ENCODE data around the gene PLPP3. TPM values are rescaled to one million over a fixed set of nuclear protein-coding genes. Genes with fewer than 3 reads are reported as not detected.

Gene PLPP3
- polyA plus RNA-seq, 3 donors: 113 to 123 (median 118) TPM

DNA sequence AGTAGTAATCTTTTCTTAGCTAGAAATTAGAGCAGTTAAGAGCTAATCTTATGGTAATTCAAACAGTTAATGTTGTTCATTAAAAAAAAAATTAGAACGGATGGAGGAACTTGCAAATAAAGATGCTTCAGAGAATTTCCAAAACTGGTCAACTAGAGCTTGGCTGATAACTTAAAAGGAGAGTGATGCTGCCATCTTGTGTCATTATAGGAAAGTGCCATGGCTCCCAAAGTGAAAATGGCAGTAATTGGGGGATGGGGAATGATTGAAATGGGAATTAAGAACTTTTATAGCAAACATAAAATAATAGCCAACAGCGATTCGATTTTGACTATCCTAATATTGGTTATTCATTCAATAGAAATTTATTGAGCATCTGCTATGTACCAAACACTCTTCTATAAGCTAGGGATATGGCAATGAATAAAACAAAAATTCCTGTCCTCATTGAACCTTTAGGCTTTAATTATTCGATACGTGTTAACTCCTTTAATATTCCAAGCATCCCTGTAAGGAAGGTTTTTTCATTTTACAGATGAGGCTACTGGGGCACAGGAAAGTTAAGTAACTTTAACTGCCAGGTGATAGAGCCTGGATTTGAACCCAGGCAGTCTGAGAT is 5.7 kb upstream of the PLPP3 start:
- peak in 6 of 11 donors; percentile 46 to 63 (median 57) for DNase-seq (ENCODE audit: extremely low read depth in 1 of 11, low read depth in 9 of 11, low spot score in 4 of 11)

DNA sequence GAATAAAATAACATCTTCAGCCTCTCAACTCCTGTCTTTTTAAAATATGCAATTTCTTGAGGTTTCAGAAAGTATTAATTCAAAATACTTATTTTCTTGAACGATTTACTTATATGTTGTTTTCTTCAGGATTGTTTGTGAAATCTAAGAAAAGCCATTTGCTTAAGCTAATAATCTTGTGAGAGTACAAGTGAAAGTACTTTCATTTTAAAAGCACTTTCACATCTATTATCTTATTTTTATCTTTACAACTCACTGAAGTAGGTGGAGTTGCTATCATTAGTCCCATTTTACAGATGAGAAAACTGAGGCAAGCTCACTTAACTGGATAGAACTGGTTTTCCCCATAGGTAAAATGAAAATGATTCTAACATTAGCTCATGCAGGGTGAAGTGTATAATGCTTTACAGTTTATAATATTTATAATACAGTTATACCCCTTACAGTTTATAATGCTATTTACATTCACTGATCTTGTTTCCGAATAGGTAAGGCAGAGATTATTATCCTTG is 4.7 kb upstream of the PLPP3 start:
- no peak for DNase-seq (ENCODE audit: extremely low read depth in 1 of 11, low read depth in 9 of 11, low spot score in 4 of 11)

DNA sequence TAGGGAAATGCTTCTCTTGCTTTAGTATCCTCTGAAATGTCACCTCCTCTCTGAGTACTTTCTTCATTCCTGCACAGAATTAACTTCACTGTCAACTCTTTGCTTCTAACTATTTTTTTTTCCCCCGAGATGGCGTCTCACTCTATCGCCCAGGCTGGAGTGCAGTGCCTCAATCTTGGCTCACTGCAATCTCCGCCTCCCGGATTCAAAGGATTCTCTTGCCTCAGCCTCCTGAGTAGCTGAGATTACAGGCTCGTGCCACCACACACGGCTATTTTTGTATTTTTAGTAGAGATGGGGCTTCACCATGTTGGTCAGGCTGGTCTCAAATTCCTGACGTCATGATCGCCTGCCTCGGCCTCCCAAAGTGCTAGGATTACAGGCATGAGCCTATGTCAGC is 1.4 kb upstream of the PLPP3 start:
- no peak for DNase-seq (ENCODE audit: extremely low read depth in 1 of 11, low read depth in 9 of 11, low spot score in 4 of 11)

DNA sequence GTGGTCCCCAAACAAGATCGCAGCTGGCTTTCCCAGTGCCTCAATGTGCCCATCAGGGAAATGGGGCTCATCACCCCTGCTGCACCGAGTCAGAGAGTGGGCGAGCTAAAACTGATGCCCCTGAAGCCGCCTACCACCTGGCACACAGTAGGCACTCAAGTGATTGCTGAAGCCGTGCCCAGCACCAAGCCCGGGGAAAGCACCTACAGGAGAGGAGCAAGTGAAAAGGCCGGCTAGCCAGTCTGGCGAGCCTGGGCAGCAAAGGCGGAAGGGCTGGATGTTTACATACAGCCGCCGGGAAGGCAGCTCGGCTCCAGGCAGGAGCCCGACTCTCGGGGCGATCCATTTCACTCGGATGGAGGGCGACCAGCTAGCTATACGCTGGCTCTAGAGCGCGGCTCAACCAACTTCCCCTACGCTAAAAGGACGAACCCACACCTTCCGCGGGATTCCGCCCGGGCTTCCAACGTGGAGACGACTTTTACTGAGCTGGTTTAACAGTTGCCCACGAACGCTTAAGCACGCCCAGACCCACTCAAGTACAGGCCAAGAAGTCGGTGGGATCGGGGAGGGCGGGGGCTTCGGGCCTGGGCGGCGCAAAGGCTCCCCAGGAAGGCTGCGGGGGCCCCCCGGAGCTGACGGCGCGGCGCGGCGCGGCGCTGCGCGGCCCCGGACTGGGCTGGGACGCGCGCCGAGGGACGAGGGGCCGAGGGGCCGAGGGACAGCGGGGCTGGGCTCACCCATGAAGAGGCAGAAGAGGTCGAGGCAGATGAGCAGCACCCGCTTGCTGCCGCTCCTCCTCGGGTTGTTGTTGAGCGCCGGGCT is 1.0 kb downstream of the PLPP3 start:
- DNase-seq (ENCODE audit: extremely low read depth in 1 of 11, low read depth in 9 of 11, low spot score in 4 of 11): peak in 9 of 11 donors; percentile 42 to 67 (median 51)

DNA sequence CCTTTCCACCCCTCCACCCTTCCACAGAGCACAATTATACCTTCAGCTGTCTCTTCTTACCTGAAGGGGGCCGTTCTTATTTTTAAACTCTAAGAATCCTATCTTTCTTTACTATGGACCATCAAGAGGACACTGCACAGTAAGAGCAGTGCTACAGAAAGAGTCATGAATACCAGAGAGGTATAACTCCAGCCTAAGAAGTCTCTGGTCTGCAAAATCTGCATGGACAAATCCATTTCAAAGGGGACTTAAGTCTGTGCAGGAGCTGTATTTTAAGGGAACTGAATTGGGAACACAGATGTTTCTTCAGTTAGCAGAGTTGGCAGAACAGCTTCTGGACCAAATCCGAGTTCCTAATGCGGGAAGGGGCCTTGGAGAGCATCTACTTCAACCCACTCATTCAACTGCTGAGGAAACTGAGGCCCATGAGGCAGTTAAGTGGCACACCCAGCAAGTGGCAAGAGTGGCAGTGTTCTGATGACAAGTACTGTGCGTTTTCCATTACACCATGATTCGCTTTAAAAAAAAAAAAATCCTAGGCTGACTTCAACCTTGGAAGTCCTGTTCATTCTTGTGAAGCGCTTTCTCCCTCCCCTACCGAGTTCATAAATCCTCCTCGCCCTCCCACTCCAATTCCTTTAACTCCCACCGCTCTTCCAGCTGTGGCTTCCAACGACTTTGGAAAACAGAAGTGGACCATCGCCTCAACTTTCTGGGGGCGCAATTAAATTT is 1.8 kb downstream of the PLPP3 start:
- peak in 7 of 11 donors; percentile 38 to 60 (median 50) for DNase-seq (ENCODE audit: extremely low read depth in 1 of 11, low read depth in 9 of 11, low spot score in 4 of 11)

DNA sequence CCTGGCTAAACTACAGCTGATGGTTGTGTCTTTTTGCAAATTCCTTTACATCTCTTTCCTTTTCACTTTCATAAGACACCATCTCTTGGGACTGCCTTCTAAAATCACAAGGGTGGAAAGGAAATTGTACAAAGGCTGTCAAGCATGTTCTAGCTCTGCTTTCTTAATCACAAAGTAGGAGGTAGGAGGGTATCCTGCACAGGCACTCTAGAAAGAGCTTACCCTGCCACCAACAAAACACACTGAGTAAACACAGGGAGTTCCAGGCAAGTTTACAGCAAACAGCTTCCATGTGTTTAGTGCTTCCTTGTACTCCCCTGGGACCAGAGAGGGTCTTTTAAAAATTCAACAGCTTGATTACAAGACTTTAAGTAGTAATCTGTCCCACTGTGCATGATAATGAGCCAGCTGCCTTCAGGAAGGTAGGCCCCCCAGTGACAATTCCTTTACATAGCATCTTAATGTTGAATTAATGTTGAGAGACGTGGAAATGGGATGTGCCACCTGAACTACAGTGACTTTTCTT is 2.4 kb downstream of the PLPP3 start:
- DNase-seq (ENCODE audit: extremely low read depth in 1 of 11, low read depth in 9 of 11, low spot score in 4 of 11): peak in 2 of 11 donors; percentile 42 to 43

DNA sequence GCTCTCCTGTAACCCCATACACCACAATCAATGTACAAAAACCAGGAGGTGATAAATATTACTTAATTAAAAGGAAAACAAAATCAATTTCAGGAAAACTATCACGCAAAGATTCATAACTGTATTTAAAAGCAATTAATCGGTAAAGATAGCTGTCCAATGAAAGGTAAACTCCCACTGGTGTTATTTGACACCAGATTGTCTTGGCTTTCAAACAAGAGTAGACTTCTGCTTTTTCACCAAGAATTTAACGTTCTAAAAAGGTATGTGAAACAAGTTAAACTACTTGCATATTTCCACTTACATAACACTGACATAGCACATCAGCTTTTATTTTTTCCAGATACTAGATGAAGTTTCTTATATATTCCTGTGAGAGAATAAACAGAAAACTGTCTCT is 3.5 kb downstream of the PLPP3 start:
- no peak for DNase-seq (ENCODE audit: extremely low read depth in 1 of 11, low read depth in 9 of 11, low spot score in 4 of 11)

DNA sequence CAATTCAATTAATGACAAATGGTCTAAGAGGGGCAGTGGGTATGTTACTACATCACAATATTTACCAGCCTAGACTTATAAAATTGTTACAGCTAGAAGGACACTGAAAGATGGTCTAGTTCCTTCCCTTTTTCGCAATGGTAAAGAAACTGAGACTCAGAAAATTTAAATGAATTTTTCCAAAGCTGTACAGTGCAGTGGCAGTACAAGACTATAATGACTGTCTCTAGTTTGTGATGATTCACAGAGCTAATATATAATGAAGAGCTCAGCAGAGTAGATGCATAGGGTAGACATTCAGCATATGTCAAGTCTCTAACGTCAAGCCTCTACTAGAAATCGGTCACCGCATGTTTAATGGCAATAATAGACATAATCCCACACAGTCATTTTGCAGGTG is 4.6 kb downstream of the PLPP3 start:
- DNase-seq (ENCODE audit: extremely low read depth in 1 of 11, low read depth in 9 of 11, low spot score in 4 of 11): no peak

DNA sequence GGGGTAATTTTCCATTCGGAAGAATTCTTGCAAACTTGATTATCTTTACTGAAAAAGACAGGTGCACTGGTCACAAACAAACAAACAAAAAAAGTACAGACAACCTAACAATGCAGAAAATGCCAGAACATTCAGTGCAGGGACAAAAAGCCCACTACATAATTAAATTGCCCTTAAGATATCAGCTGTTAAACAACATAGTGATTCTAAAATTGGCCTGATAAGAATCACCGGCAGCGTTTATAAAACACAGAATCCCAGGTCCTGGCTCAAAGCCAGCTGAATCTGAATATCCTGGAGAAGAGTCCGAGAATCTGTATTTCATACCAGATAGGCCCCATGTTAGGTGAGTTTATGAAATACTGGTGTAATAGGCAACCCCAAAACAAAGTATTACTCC is 6.1 kb downstream of the PLPP3 start:
- no peak for DNase-seq (ENCODE audit: extremely low read depth in 1 of 11, low read depth in 9 of 11, low spot score in 4 of 11)

DNA sequence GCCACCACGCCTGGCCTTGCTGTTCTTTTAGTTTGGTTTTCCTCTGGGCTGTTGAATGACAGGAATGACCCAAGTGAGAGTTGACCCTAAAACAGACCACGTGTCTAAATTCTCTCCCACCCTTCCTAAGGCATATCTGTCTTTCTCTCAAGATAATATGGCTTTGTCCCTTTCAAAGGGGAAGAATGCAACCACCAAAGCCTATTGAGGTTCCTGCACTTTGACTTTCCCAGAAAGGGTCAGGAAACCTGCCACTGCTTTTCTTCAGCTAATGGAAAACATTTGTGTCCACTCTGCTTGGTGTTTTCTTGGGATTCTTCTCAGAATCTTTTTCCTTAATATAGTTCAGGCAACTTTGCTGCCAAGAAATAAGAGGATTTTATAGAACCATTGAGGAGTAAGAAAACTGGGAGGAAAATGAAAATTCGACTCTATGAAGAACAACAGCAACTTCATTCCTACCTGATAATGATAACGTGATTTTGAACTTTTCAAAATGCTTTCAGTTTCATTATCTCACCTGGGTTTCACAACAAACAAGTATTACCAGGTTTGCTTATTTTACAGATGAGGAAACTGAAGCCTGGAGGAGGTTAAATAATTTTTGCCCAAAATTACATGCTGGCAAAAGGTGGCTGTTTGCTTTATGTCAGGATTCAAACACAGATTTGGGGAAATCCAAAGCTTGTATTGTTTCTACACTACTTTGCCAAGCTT is 6.9 kb downstream of the PLPP3 start:
- no peak for DNase-seq (ENCODE audit: extremely low read depth in 1 of 11, low read depth in 9 of 11, low spot score in 4 of 11)

DNA sequence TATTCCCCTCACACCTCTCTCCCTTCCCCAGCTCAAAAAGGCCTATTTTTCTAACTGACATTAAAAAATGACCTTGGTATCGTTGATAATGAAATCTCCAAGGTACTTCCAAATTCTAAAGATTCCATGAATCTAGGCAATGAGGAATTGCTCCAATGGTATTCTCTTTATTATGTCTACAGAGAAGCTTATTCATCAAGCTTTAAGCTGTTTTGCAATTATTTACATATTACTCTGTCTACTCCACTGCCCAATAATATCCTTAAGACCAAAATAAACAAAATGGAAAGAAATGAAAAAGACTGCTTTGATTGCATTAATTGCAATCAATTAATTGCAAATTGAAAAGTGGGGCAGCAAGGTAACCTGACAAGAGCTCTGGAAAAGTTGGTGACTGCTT is 7.9 kb downstream of the PLPP3 start:
- DNase-seq (ENCODE audit: extremely low read depth in 1 of 11, low read depth in 9 of 11, low spot score in 4 of 11): no peak

DNA sequence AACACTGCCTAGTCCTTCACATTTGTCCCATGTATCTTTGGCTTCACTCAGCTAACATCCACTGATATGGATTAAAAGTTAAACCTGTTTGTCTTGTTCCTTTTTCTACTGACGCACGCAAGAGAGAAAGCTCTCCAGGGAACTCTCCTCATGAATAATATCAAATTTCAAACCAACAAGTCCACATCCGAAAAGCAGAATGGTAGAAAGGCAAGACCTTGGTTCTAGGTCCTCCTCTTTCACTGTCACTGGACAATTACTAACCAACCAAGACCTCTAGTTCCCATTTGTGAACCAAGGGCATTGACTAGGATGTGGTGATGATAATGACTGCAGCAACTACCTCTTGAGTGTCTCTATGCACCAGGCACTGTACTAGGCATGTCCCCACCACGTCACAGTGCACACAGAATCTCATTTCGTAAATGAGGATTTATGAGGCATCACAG is 8.4 kb downstream of the PLPP3 start:
- no peak for DNase-seq (ENCODE audit: extremely low read depth in 1 of 11, low read depth in 9 of 11, low spot score in 4 of 11)

DNA sequence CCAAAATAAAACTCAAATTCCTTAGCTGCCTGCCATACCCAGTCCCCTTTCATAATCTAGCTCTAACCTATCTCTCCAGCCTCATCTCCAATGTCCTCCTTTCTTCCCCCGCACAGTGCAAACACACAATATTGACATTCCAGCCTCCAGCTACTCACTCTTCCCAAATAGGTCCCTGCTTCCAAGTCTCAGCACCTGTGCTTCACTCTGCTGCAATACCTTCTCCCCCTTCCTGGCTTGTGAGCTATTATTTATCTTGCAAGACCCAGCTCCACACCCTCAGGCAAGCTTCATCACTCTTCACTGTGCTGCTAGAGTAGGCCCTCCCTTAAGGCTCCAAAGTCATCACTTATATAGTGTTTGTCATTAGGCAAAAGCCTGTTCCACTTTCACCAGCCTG is 9.7 kb downstream of the PLPP3 start:
- DNase-seq (ENCODE audit: extremely low read depth in 1 of 11, low read depth in 9 of 11, low spot score in 4 of 11): no peak

DNA sequence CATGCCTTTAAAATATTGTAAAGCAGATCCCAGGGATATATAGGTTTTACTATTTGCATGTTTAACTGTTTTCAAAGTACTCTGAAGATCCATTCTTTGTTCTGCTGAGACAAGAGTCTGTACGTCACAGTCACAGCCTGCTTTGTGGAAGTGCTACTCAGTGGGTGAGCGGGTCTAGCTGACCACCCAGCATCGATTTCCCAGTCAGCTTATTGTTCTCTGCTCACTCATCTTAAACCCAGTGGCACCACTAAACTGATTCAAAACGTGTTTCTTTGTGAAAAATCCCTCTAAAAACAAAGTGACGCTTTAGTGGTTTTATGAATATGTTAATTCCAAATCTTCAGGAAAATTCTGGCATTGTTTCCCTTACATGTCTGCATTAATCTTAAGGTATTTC is 12.4 kb downstream of the PLPP3 start:
- no peak for DNase-seq (ENCODE audit: extremely low read depth in 1 of 11, low read depth in 9 of 11, low spot score in 4 of 11)

DNA sequence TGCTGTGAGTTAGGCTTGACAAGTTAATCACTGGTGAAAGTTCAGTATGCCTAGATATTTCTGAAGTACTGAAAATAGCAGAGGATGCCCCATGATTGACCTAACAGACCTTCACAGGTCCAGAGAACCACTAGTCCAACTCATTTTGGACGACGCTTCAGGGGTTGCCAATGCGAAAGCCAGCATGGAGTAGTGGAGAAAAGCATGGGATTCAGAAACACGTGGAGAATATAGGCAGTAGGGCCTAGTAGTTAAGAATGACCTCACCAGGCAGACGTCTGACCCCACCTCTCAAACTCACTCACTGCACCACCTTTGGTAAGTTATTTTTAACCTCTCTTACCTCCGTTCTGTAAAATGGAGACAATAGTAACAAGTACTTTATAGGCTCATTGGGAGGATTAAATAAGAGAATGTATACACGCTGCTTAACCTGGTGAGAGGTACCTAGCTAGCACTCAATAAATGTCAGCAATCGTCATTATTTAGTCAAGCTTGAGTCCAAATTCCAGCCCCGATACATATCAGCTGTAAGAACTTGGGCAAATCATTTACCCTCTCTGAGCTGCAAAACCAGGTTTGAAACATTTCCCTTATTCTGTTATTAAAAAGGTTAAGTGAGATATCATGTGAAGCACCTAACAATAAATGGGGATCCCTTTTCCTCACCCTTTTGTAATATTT is 13.2 kb downstream of the PLPP3 start:
- no peak for DNase-seq (ENCODE audit: extremely low read depth in 1 of 11, low read depth in 9 of 11, low spot score in 4 of 11)

DNA sequence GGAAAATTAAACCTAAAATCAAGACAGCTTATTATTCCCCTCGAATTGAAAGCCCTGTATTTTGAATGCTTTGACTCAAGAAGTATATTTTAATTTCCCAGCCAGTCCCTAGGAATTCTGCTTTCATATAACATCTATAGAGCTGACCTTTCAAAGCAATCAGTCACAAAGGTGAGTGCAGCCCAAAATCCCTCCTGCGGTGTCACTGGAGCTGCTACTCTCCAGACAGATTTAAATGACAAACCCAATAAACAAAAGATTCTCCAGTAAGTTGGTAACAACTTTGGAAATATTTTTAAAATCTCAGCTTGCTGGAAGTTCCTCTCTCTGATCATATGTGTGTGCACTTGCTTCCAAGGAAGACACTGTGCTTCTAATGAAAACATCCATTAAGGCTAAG is 14.7 kb downstream of the PLPP3 start:
- DNase-seq (ENCODE audit: extremely low read depth in 1 of 11, low read depth in 9 of 11, low spot score in 4 of 11): no peak

DNA sequence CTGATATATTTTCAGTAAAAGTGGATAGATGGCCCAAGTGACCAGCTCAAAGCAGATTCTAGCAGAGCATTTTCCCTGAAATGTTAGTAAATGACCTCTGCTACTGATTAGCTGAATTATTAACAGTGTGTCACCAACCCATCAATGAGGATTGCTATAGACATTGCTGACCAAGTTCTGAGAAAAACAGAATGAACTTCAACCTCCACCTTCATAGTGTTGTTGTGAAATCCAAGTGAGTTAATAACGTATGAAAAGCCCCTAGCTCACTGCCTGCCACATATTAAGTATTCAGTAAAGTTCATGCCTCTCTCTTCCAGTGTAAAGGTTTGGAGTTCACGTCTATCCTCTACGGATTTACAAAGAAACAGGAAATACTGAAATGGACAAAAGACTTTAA is 15.8 kb downstream of the PLPP3 start:
- DNase-seq (ENCODE audit: extremely low read depth in 1 of 11, low read depth in 9 of 11, low spot score in 4 of 11): peak in 1 of 11 donors; percentile 38

DNA sequence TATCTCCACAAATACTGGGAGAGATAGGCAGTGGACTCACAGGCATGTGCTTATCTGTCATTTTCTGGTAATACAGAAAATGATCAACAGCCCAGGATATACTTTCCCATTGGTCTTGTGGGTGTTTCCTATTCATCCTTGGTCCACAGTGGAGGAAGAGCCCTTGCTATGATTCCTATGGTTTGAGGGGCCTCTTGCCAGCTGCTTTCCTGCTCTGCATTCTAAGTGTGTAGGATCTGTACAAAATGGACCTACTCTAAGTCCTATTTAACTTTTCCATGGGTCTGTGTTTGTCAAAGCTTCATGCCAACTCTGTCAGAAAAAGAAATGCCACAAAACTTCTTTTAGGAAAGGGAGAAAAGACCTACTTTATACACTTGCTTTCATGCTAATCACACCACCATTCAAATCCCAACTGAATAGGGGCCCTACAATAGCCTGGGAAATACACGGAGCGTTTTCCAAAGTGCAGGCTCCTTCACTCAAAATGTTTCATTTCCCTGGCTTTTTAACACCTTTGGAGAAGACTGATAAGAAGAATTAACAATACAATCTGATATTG is 16.4 kb downstream of the PLPP3 start:
- no peak for DNase-seq (ENCODE audit: extremely low read depth in 1 of 11, low read depth in 9 of 11, low spot score in 4 of 11)

Data from renal cortex interstitium (tissue), 11 donors.